Activated CD4-positive, alpha-beta memory T cell treated with anti-CD3 and anti-CD28 coated beads, Interleukin-2, amount 10 ng/mL, durations not matched to agents 7 days and 5 days (primary cell): ENCODE measurements around the gene CORO2B. TPM values are rescaled to one million over a fixed set of nuclear protein-coding genes. Genes with fewer than 3 reads are reported as not detected.

ENCODE experiments used
- CTCF ChIA-PET: fragments of 350-600 bp; sonication (Branson Sonifier 250); formaldehyde crosslinking; loops from one replicate; lab custom pipeline; 2021; ENCODE audit warnings: antibody characterized with exemption, inconsistent platforms; lab: Charles Lee
- POLR2A ChIA-PET: fragments of 350-600 bp; sonication (Branson Sonifier 250); formaldehyde crosslinking; loops from one replicate; lab custom pipeline; 2021; ENCODE audit warnings: antibody characterized with exemption; lab: Charles Lee
- DNase-seq: peaks from one replicate; pipeline ENCODE4 v3.0.0-alpha.2; 2020
- H3K27ac Mint-ChIP-seq: one replicate; pipeline ENCODE4 v1.8.0; 2021; ENCODE audit warnings: mild to moderate bottlenecking, mixed read lengths
- H3K27me3 Mint-ChIP-seq: one replicate; pipeline ENCODE4 v1.8.0; 2021; ENCODE audit warnings: mixed read lengths
- H3K36me3 Mint-ChIP-seq: one replicate; pipeline ENCODE4 v1.8.0; 2021; ENCODE audit warnings: low read depth, mixed read lengths
- H3K4me1 Mint-ChIP-seq: one replicate; pipeline ENCODE4 v1.8.0; 2021; ENCODE audit warnings: mixed read lengths
- H3K4me3 Mint-ChIP-seq: one replicate; pipeline ENCODE4 v1.8.0; 2021; ENCODE audit warnings: mild to moderate bottlenecking, mixed read lengths
- H3K9me3 Mint-ChIP-seq: one replicate; pipeline ENCODE4 v1.8.0; 2021; ENCODE audit warnings: mixed read lengths
- total RNA-seq, 2 experiments: library from RNA; stranded (reverse); gene quantifications; one replicate each; pipeline ENCODE4 v1.2.3, GENCODE V29; 2021

The CORO2B gene
- total RNA-seq, 2 experiments from 2014 or later: not detected

- POLR2A ChIA-PET: no interaction called here
- CTCF ChIA-PET: interaction anchor here (1.4 kb wide), 1 partner anchor 81 kb away, joined by 4 read pairs; no protein-coding TSS in a partner anchor
- DNase-seq: no peak
- H3K4me1 Mint-ChIP-seq: no peaks in the 10 kb centered on the region
- no peaks in the 10 kb centered on the region for H3K9me3 Mint-ChIP-seq
- peaks cover 6% of the 10 kb centered on the region for H3K27me3 Mint-ChIP-seq
- no peaks in the 10 kb centered on the region for H3K36me3 Mint-ChIP-seq
- no peak overlapping the region for H3K4me3 Mint-ChIP-seq
- H3K27ac Mint-ChIP-seq: no peak overlapping the region
These were observed 14.5 kb downstream of the CORO2B start for GRCh38 chr15:68593341-68593740.

- DNase-seq: no peak
- Mint-ChIP-seq H3K9me3 (no peaks in the 10 kb centered on the region), H3K27me3 (peaks cover 6% of the 10 kb centered on the region), H3K4me1 (no peaks in the 10 kb centered on the region), H3K4me3 (no peak overlapping the region), H3K36me3 (no peaks in the 10 kb centered on the region), H3K27ac (no peak overlapping the region)
- ChIA-PET CTCF (interaction anchor here (1.4 kb wide), 1 partner anchor 80 kb away, joined by 4 read pairs; no protein-coding TSS in a partner anchor), POLR2A (no interaction called here)
These were observed 15.2 kb downstream of the CORO2B start for GRCh38 chr15:68593828-68594532.

- ChIA-PET POLR2A (no interaction called here), CTCF (no interaction called here)
- Mint-ChIP-seq H3K27me3 (peaks cover 6% of the 10 kb centered on the region), H3K4me1 (no peaks in the 10 kb centered on the region), H3K4me3 (no peak overlapping the region), H3K9me3 (no peaks in the 10 kb centered on the region), H3K27ac (no peak overlapping the region), H3K36me3 (no peaks in the 10 kb centered on the region)
- DNase-seq: no peak
These were observed 15.9 kb downstream of the CORO2B start for GRCh38 chr15:68594533-68595259.

GRCh38 chr15:68595260-68595564, 16.4 kb downstream of the CORO2B start:
- CTCF ChIA-PET: no interaction called here
- H3K27ac Mint-ChIP-seq: no peak overlapping the region

GRCh38 chr15:68595761-68596160, 17.0 kb downstream of the CORO2B start:
- Mint-ChIP-seq H3K27ac (no peak overlapping the region), H3K4me1 (no peaks in the 10 kb centered on the region), H3K4me3 (no peak overlapping the region), H3K27me3 (peaks cover 4% of the 10 kb centered on the region), H3K9me3 (no peaks in the 10 kb centered on the region), H3K36me3 (no peaks in the 10 kb centered on the region)
- no peak for DNase-seq
- ChIA-PET POLR2A (no interaction called here), CTCF (no interaction called here)

More at GRCh38 chr15:68595260-68595564, 16.4 kb downstream of the CORO2B start:
- no peak for DNase-seq
- no peak overlapping the region for H3K4me3 Mint-ChIP-seq
- H3K36me3 Mint-ChIP-seq: no peaks in the 10 kb centered on the region
- peaks cover 6% of the 10 kb centered on the region for H3K27me3 Mint-ChIP-seq
- H3K9me3 Mint-ChIP-seq: no peaks in the 10 kb centered on the region
- POLR2A ChIA-PET: no interaction called here
- no peaks in the 10 kb centered on the region for H3K4me1 Mint-ChIP-seq

- Mint-ChIP-seq H3K9me3 (no peaks in the 10 kb centered on the region), H3K36me3 (no peaks in the 10 kb centered on the region), H3K4me1 (no peaks in the 10 kb centered on the region), H3K4me3 (no peak overlapping the region), H3K27me3 (peaks cover 4% of the 10 kb centered on the region), H3K27ac (no peak overlapping the region)
- no peak for DNase-seq
- POLR2A ChIA-PET: no interaction called here
- CTCF ChIA-PET: no interaction called here
These were observed 17.9 kb downstream of the CORO2B start for GRCh38 chr15:68596691-68597090.

- H3K4me1 Mint-ChIP-seq: no peaks in the 10 kb centered on the region
- H3K9me3 Mint-ChIP-seq: no peaks in the 10 kb centered on the region
- H3K36me3 Mint-ChIP-seq: no peaks in the 10 kb centered on the region
- H3K27ac Mint-ChIP-seq: no peak overlapping the region
- CTCF ChIA-PET: no interaction called here
- no peak for DNase-seq
- H3K4me3 Mint-ChIP-seq: no peak overlapping the region
- POLR2A ChIA-PET: no interaction called here
- H3K27me3 Mint-ChIP-seq: peaks cover 4% of the 10 kb centered on the region
These were observed 18.8 kb downstream of the CORO2B start for GRCh38 chr15:68597581-68597980.

GRCh38 chr15:68598171-68599152, 19.7 kb downstream of the CORO2B start:
- H3K36me3 Mint-ChIP-seq: no peaks in the 10 kb centered on the region
- DNase-seq: no peak
- peaks cover 8% of the 10 kb centered on the region for H3K27me3 Mint-ChIP-seq
- H3K27ac Mint-ChIP-seq: no peak overlapping the region
- POLR2A ChIA-PET: no interaction called here
- H3K4me1 Mint-ChIP-seq: no peaks in the 10 kb centered on the region
- no peaks in the 10 kb centered on the region for H3K9me3 Mint-ChIP-seq
- CTCF ChIA-PET: no interaction called here
- no peak overlapping the region for H3K4me3 Mint-ChIP-seq

- H3K4me1 Mint-ChIP-seq: no peaks in the 10 kb centered on the region
- H3K9me3 Mint-ChIP-seq: no peaks in the 10 kb centered on the region
- H3K36me3 Mint-ChIP-seq: no peaks in the 10 kb centered on the region
- H3K27ac Mint-ChIP-seq: no peak overlapping the region
- no peak for DNase-seq
- no peak overlapping the region for H3K4me3 Mint-ChIP-seq
- peaks cover 4% of the 10 kb centered on the region for H3K27me3 Mint-ChIP-seq
- POLR2A ChIA-PET: no interaction called here
- CTCF ChIA-PET: no interaction called here
These were observed 20.4 kb downstream of the CORO2B start for GRCh38 chr15:68599153-68599545.

- H3K27ac Mint-ChIP-seq: no peak overlapping the region
- H3K4me1 Mint-ChIP-seq: no peaks in the 10 kb centered on the region
- no peak overlapping the region for H3K4me3 Mint-ChIP-seq
- H3K9me3 Mint-ChIP-seq: no peaks in the 10 kb centered on the region
- ChIA-PET CTCF (no interaction called here), POLR2A (no interaction called here)
- no peaks in the 10 kb centered on the region for H3K36me3 Mint-ChIP-seq
- peaks cover 4% of the 10 kb centered on the region for H3K27me3 Mint-ChIP-seq
- DNase-seq: no peak
These were observed 20.8 kb downstream of the CORO2B start for GRCh38 chr15:68599560-68600071.

- peaks cover 4% of the 10 kb centered on the region for H3K27me3 Mint-ChIP-seq
- H3K4me3 Mint-ChIP-seq: no peak overlapping the region
- CTCF ChIA-PET: interaction anchor here (0.7 kb wide), 1 partner anchor 335 kb away, joined by 3 read pairs; no protein-coding TSS in a partner anchor
- POLR2A ChIA-PET: no interaction called here
- no peak for DNase-seq
- no peaks in the 10 kb centered on the region for H3K4me1 Mint-ChIP-seq
- H3K36me3 Mint-ChIP-seq: no peaks in the 10 kb centered on the region
- H3K9me3 Mint-ChIP-seq: no peaks in the 10 kb centered on the region
- no peak overlapping the region for H3K27ac Mint-ChIP-seq
These were observed 22.7 kb downstream of the CORO2B start for GRCh38 chr15:68601206-68602197.
